ENCODE measurements around the gene LST1.

DNA sequence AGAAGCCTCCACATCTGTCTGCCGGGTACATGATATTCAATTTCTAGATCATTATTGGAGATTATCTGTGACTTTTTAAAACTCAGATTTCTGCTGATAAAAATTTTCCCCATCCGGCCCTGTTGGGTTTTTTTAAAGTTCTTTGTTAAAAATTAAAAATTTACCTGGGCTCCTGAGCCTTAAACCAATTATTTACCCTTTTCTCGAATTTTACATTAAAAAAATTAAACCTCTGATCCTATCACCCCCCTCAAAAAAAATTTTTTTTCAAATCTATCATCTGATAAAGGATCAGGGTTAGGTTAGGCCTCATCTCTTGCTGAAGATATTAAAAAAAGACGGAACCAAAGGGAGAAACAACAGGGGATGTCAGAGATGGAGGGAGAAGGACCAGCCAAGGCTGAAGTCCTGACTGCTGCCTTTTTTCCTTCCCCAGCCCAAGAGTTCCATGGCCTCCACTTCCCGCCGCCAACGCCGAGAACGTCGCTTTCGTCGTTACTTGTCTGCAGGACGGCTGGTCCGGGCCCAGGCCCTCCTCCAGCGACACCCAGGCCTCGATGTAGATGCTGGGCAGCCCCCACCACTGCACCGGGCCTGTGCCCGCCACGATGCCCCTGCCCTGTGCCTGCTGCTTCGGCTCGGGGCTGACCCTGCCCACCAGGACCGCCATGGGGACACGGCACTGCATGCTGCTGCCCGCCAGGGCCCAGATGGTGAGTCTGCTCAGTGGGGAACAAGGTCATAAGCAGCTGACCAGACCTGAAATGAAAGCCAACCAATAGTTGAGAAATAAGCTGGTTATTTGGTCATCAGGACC is 38.1 kb upstream of the LST1 start:
- TF ChIP-seq, protein P1, sequence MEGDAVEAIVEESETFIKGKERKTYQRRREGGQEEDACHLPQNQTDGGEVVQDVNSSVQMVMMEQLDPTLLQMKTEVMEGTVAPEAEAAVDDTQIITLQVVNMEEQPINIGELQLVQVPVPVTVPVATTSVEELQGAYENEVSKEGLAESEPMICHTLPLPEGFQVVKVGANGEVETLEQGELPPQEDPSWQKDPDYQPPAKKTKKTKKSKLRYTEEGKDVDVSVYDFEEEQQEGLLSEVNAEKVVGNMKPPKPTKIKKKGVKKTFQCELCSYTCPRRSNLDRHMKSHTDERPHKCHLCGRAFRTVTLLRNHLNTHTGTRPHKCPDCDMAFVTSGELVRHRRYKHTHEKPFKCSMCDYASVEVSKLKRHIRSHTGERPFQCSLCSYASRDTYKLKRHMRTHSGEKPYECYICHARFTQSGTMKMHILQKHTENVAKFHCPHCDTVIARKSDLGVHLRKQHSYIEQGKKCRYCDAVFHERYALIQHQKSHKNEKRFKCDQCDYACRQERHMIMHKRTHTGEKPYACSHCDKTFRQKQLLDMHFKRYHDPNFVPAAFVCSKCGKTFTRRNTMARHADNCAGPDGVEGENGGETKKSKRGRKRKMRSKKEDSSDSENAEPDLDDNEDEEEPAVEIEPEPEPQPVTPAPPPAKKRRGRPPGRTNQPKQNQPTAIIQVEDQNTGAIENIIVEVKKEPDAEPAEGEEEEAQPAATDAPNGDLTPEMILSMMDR (conservative IDR thresholded peaks at IDR 0.05) = no peak
- no peak for TF ChIP-seq EZH2 (IDR thresholded peaks at IDR 0.05; ENCODE audit: low read depth)

Data from PC-9 (cell line).